Glutamatergic neuron (in vitro differentiated cells): Measurements from ENCODE around the gene PSTK. TPM values are rescaled to one million over a fixed set of nuclear protein-coding genes. Genes with fewer than 3 reads are reported as not detected.

ENCODE experiments used
- DNase-seq: peaks from one replicate; pipeline ENCODE4 v3.0.0; 2022
- H3K27ac Mint-ChIP-seq: one replicate; pipeline ENCODE4 v1.8.0; 2020; ENCODE audit warnings: mild to moderate bottlenecking, mixed read lengths, inconsistent platforms; ENCODE audit not compliant: unreplicated experiment
- H3K27me3 Mint-ChIP-seq: one replicate; pipeline ENCODE4 v1.8.0; 2020; ENCODE audit warnings: mild to moderate bottlenecking, moderate library complexity, mixed read lengths, inconsistent platforms; ENCODE audit not compliant: unreplicated experiment
- H3K36me3 Mint-ChIP-seq: one replicate; pipeline ENCODE4 v1.8.0; 2020; ENCODE audit warnings: mild to moderate bottlenecking, mixed read lengths, inconsistent platforms; ENCODE audit not compliant: unreplicated experiment
- H3K4me1 Mint-ChIP-seq: one replicate; pipeline ENCODE4 v1.8.0; 2020; ENCODE audit warnings: mild to moderate bottlenecking, low read depth, mixed read lengths, inconsistent platforms; ENCODE audit not compliant: unreplicated experiment
- H3K4me3 Mint-ChIP-seq: one replicate; pipeline ENCODE4 v1.8.0; 2020; ENCODE audit warnings: mild to moderate bottlenecking, mixed read lengths, inconsistent platforms; ENCODE audit not compliant: unreplicated experiment
- H3K9me3 Mint-ChIP-seq: one replicate; pipeline ENCODE4 v1.8.0; 2020; ENCODE audit warnings: mild to moderate bottlenecking, moderate library complexity, mixed read lengths, inconsistent platforms; ENCODE audit not compliant: unreplicated experiment
- total RNA-seq: library from RNA; stranded (reverse); fragmentation: NEBNext Ultra II Directional; extraction: Animal tissue kit (Norgen Biotek cat#: 25700); gene quantifications from one replicate; pipeline ENCODE4 v1.2.1, GENCODE V29; 2021; ENCODE audit not compliant: unreplicated experiment
- TF ChIP-seq, protein P1 (sequence below): fragments of 200-600 bp; sonication (generic); IDR thresholded peaks from one replicate; pipeline ENCODE4 v1.5.0; 2021; ENCODE audit not compliant: partially characterized antibody, unreplicated experiment

Gene PSTK
- total RNA-seq, 1 donor from 2014 or later = 3.8 TPM

DNA sequence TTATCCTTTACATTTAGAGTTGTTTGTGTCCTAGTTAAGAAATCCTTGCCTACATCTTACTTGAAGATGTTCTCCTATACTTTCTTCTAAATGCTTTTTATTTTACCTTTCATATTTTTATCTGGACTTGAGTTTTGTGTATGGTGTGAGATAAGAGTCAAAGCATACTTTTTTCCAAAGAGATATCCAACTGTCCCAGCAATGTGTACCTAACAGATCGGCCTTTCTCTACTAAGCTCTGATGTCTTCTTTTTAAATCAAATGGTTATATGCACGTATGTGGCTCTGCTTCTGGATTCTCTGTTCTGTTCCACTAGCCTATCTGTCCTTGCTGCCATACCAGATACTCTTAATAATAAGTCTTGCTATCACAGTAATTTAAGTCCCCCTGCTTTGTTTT, 21.2 kb downstream of the PSTK start:
- TF ChIP-seq, protein P1, sequence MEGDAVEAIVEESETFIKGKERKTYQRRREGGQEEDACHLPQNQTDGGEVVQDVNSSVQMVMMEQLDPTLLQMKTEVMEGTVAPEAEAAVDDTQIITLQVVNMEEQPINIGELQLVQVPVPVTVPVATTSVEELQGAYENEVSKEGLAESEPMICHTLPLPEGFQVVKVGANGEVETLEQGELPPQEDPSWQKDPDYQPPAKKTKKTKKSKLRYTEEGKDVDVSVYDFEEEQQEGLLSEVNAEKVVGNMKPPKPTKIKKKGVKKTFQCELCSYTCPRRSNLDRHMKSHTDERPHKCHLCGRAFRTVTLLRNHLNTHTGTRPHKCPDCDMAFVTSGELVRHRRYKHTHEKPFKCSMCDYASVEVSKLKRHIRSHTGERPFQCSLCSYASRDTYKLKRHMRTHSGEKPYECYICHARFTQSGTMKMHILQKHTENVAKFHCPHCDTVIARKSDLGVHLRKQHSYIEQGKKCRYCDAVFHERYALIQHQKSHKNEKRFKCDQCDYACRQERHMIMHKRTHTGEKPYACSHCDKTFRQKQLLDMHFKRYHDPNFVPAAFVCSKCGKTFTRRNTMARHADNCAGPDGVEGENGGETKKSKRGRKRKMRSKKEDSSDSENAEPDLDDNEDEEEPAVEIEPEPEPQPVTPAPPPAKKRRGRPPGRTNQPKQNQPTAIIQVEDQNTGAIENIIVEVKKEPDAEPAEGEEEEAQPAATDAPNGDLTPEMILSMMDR = no peak
- H3K27me3 Mint-ChIP-seq = no peaks in the 10 kb centered on the region
- H3K36me3 Mint-ChIP-seq = no peaks in the 10 kb centered on the region
- no peak overlapping the region for H3K27ac Mint-ChIP-seq
- H3K9me3 Mint-ChIP-seq = no peaks in the 10 kb centered on the region
- DNase-seq = no peak
- H3K4me3 Mint-ChIP-seq = no peak overlapping the region
- H3K4me1 Mint-ChIP-seq = peaks cover 5% of the 10 kb centered on the region

DNA sequence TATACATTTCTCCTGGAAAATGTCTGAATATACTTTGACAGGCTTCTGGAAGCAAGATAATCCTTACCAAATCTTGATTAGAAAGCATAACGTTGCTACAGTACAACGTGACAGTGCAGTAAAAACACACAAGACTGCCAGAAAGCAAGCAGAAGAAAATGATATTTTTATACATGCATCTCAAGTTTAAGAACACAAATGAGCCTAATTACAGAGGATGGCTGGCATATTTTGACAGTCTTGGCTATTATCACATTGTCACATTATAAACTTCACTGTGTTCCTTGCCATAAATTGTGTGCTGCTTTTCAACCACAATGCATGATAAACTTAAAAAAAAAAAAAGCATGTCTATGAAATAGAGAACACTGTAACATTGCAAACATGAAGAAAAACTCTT, 24.1 kb downstream of the PSTK start:
- peaks cover 4% of the 10 kb centered on the region for H3K27me3 Mint-ChIP-seq
- peaks cover 3% of the 10 kb centered on the region for H3K4me1 Mint-ChIP-seq
- H3K4me3 Mint-ChIP-seq = no peak overlapping the region
- H3K9me3 Mint-ChIP-seq = peaks cover 4% of the 10 kb centered on the region
- no peak for DNase-seq
- TF ChIP-seq, protein P1 = no peak
- no peaks in the 10 kb centered on the region for H3K36me3 Mint-ChIP-seq
- no peak overlapping the region for H3K27ac Mint-ChIP-seq

- Mint-ChIP-seq H3K9me3 (peaks cover 8% of the 10 kb centered on the region), H3K4me3 (peak overlapping the region; percentile 99), H3K27ac (peak overlapping the region; percentile 97), H3K4me1 (peaks cover 3% of the 10 kb centered on the region), H3K36me3 (peaks cover 8% of the 10 kb centered on the region), H3K27me3 (peaks cover 9% of the 10 kb centered on the region)
- no peak for DNase-seq
- TF ChIP-seq, protein P1 = no peak
Measured at GRCh38 chr10:123007558-123008354, 27.6 kb downstream of the PSTK start.

DNA sequence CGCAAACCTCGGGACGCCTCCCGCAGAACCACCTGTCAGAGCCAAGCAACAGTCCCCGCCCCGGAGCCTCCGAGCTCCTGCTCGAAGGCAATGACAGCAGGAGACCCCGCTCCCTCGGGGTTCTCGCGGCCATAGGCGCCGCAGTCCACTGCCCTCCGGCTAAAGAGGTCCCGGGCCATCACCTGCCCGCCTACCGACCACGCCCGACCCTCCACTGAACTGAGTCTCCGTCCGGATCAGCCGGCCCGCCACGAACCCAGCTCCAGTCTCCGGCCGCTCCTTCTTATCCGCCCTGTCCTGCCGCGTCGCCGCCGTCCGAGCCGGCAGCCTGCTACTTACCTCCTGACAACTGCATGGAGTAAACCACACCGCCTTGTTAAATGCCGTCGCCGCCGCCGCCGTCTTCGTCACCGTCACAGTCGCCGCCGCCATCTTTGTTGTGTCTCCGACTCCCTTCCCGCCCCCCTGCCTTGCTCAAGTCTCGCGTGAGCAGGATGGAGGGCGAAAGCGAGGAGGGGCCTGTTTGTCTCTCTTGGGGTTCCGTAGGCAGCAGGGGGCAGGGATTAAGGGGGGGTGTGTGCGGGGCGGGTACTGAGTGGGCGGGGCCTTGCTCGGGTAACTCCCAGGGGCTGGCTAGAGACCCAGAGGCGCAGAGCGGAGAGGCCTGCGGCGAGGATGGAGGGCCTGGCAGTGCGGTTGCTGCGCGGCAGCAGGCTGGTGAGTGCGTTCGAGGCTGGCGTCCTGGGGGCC, 28.3 kb downstream of the PSTK start, which contains the start of the genes ACADSB and IKZF5:
Gene ACADSB, plus strand, starts transcription at position 652 of the 750 bp plus-strand sequence. Its CDS starts 24 bp downstream, at position 676.
Gene IKZF5, minus strand, starts transcription at position 441 of the 750 bp plus-strand sequence. CDS start 10,170 bp downstream, outside the sequence.
- Mint-ChIP-seq H3K36me3 (peaks cover 8% of the 10 kb centered on the region), H3K4me3 (peak within 1 kb of the TSS; percentile 99), H3K27ac (peak within 1 kb of the TSS; percentile 97), H3K9me3 (peaks cover 8% of the 10 kb centered on the region), H3K4me1 (peaks cover 3% of the 10 kb centered on the region), H3K27me3 (peaks cover 9% of the 10 kb centered on the region)
- peak; percentile 95 for DNase-seq
- TF ChIP-seq, protein P1 = no peak
